NCI-H1092 (cell line): ENCODE measurements around the gene PCDH12.

Source experiments
- DNase-seq: peaks from one replicate; lab custom pipeline; 2025; lab: John Stamatoyannopoulos, UW

The PCDH12 gene

DNA sequence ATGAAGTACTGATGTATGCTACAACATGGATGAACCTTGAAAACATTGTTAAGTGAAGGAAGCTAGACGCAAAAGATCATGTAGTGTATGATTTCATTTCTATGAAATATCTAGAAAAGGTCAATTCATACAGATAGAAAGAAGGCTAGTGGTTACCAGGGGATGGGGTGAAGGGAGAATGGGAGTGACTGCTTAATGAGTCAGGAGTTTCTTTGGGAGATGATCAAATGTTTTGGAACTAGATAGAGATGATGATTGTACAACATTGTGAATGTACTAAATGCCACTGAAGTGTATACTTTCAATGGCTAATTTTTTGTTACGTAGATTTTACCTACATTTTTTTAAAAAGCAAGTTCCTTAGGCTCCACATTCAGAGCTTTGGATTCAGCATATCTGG, 49.2 kb downstream of the PCDH12 start:
- no peak for DNase-seq

GRCh38 chr5:141906972-141907371, 51.0 kb downstream of the PCDH12 start:
- DNase-seq = no peak

GRCh38 chr5:141906517-141906916, 51.5 kb downstream of the PCDH12 start:
- no peak for DNase-seq

GRCh38 chr5:141904551-141904950, 53.5 kb downstream of the PCDH12 start:
- no peak for DNase-seq

DNA sequence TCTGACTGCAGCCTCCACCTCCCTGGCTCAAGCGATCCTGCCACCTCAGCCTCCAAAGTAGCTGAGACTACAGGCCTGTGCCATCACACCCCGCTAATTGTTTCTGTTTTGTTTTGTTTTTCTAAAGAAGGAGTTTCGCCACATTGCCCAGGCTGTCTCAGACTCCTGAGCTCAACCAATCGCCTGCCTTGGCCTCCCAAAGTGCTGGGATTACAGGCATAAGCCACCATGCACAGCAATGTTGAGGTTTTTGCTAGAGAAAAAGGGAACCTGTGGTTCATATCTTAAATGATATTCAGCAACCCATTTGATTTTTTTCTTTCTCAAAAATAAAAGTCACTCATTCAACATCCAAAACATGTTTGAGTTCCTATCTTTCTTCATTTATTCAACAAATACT, 54.7 kb downstream of the PCDH12 start:
- DNase-seq = no peak

DNA sequence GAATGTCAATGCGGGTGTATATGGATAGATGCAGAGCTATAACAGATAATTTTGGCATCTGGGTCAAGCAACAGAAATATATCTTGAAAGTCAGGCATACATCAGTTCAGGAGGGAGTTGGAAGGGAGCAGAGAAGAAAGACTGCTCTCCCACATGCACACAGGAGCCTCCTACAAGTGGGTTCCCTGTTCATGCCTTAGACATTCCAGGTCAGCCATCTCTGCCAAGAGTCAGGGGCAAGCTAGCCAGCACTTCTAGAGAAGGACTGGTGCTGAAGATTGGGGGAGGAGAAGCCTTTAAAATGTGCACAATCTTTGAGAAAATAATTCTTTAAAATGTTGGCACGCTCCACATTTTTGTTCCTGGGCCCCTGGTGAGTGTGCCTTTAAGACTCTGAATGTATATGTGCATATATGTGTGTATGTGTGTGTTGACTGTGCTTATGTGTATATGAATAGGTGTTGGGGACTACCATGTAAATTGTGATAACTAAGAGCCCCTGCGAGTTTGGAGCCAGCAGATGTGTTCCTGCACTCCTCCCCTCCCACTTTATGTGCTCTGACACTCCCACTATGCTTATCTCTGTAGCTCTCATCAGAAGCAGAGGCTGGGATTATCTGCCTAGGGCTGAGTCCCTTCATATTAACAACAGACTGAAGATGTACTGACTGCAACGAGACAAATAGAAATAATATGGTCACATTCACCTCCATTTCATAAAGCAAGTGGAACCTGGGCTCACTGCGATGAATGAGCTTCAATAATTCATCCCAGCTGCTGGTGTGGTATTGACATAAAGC, 55.8 kb downstream of the PCDH12 start:
- no peak for DNase-seq

DNA sequence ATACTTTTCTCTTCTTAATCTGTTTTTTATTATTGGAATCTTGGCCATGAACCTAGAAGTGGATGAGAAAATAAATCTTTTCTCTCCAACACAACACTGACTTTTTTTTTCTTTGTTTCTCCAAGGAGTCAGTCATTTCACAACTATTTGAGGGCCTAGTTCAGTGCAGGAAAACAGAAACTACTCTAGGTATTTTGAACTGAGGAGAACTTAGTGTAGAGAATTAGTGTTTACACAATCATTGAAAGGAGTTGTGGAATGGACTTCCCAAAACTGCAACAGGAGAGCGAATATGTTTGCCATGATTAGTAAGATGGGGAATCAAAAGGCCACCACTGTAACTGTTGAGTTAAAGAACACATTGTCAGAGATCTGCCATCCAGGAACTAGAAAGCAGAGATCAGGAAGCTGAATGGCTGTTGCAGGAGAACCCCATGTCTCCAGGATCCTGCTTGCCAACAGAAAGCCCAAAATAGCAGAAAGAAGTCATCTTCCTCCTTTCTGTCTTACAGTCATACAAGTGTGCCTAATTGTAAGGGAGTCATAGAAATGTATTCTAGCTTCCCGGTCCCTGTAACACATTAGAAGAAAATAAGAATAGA, 59.5 kb downstream of the PCDH12 start:
- DNase-seq = no peak

- DNase-seq = no peak
Measured at GRCh38 chr5:141897425-141897824, 60.6 kb downstream of the PCDH12 start.
